Measurements from ENCODE around the gene DCAF11.
A peak's percentile ranks its signal among the peaks of the same experiment; 100 is the strongest.

DCAF11 gene

DNA sequence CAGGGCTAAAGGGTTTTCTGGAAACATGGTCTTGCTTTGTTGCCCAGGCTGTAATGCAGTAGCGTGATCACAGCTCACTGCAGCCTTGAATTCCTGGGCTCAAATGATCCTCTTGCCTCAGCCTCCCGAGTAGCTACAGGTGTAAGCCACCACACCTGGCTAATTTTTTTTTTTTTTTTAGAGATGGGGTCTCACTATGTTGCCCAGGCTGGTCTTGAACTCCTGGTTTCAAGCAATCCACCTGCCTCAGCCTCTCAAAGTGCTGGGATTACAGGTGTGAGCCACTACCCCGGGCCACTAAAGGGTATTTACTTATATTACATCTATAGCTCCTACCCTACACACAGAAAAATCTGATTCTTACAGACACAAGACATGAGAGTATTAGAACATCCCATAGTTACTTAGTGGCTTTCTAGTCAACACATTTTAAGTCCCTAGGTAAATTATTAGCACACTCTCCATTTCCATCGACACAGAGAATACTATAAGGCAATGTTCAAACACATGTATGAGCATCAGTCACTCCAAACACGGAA is 6.2 kb upstream of the DCAF11 start:
- H3K27me3 ChIP-seq (ENCODE audit: insufficient read depth, low read length): no peaks in the 10 kb centered on the region
- DNase-seq: no peak
- H3K79me2 ChIP-seq (ENCODE audit: control insufficient read depth, insufficient read depth, low read length, poor library complexity): peaks cover under 1% of the 10 kb centered on the region
- no peak overlapping the region for H4K91ac ChIP-seq (ENCODE audit: low read depth, low read length)
- H3K23ac ChIP-seq (ENCODE audit: low read length): no peak overlapping the region
- no peak overlapping the region for H3K9ac ChIP-seq (ENCODE audit: low read length)
- H2AK5ac ChIP-seq (ENCODE audit: low read length): no peak overlapping the region
- H3K9me3 ChIP-seq (ENCODE audit: insufficient read depth, low read depth, low read length): peaks cover 4% of the 10 kb centered on the region
- H3K79me1 ChIP-seq (ENCODE audit: low read length): no peaks in the 10 kb centered on the region
- peaks cover 4% of the 10 kb centered on the region in 2 experiments for H3K36me3 ChIP-seq (ENCODE audit: control insufficient read depth in 1 of 2, insufficient read depth in 2 of 2, low read length in 2 of 2)
- H4K8ac ChIP-seq (ENCODE audit: low read depth, low read length): no peak overlapping the region
- H3K14ac ChIP-seq (ENCODE audit: low read length): no peak overlapping the region
- H3K27ac ChIP-seq (ENCODE audit: low read depth, low read length): no peak overlapping the region
- H2BK5ac ChIP-seq (ENCODE audit: low read depth, low read length, poor library complexity): no peak overlapping the region
- H4K12ac ChIP-seq (ENCODE audit: low read depth, low read length): no peak overlapping the region
- no peak overlapping the region for H3K4me2 ChIP-seq (ENCODE audit: low read length)
- no peak overlapping the region for H2BK12ac ChIP-seq (ENCODE audit: low read length)
- H2AFZ ChIP-seq (ENCODE audit: insufficient read depth, low read length, poor library complexity): no peak overlapping the region
- H3K4ac ChIP-seq (ENCODE audit: low read depth, low read length): no peak overlapping the region
- no CpG with 5 or more reads among the region's 5 CpGs for WGBS (ENCODE audit: extremely low coverage, insufficient coverage, insufficient read length)
- H2BK120ac ChIP-seq (ENCODE audit: insufficient read depth, low read length, poor library complexity): no peak overlapping the region
- H3K4me1 ChIP-seq (ENCODE audit: control insufficient read depth in 1 of 2, insufficient read depth in 2 of 2, low read length in 2 of 2): no peaks in the 10 kb centered on the region
- H3K18ac ChIP-seq (ENCODE audit: low read length): no peak overlapping the region
- H3K4me3 ChIP-seq (ENCODE audit: low read depth, low read length): no peak overlapping the region

DNA sequence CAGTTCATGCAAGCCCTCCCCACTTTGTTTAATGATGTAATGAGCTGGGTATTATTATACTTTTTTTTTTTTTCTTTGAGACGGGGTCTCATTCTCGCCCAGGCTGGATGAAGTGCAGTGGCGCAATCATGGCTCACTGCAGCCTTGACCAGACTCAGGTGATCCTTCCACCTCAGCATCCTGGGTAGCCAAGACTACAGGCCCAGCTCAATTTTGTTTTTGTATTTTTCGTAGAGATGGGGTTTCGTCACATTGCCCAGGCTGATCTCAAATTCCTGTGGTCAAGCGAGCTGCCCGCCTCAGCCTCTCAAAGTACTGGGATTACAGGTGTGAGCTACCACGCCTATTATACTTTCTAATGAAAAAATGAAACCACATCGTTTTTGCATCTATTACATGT is 4.5 kb upstream of the DCAF11 start:
- Histone ChIP-seq H3K79me1 (ENCODE audit: low read length) (peaks cover 10% of the 10 kb centered on the region), H3K23ac (ENCODE audit: low read length) (no peak overlapping the region), H3K27me3 (ENCODE audit: insufficient read depth, low read length) (no peaks in the 10 kb centered on the region), H3K14ac (ENCODE audit: low read length) (no peak overlapping the region), H3K27ac (ENCODE audit: low read depth, low read length) (no peak overlapping the region), H4K8ac (ENCODE audit: low read depth, low read length) (no peak overlapping the region), H3K9me3 (ENCODE audit: insufficient read depth, low read depth, low read length) (no peaks in the 10 kb centered on the region), H3K36me3 (ENCODE audit: control insufficient read depth in 1 of 2, insufficient read depth in 2 of 2, low read length in 2 of 2) (no peaks in the 10 kb centered on the region), H3K4ac (ENCODE audit: low read depth, low read length) (no peak overlapping the region), H4K91ac (ENCODE audit: low read depth, low read length) (no peak overlapping the region), H2BK5ac (ENCODE audit: low read depth, low read length, poor library complexity) (no peak overlapping the region), H4K12ac (ENCODE audit: low read depth, low read length) (no peak overlapping the region), H3K9ac (ENCODE audit: low read length) (no peak overlapping the region), H2BK120ac (ENCODE audit: insufficient read depth, low read length, poor library complexity) (no peak overlapping the region), H3K18ac (ENCODE audit: low read length) (no peak overlapping the region), H2BK12ac (ENCODE audit: low read length) (no peak overlapping the region), H3K79me2 (ENCODE audit: control insufficient read depth, insufficient read depth, low read length, poor library complexity) (peaks cover 7% of the 10 kb centered on the region), H3K4me1 (ENCODE audit: control insufficient read depth in 1 of 2, insufficient read depth in 2 of 2, low read length in 2 of 2) (no peaks in the 10 kb centered on the region), H2AFZ (ENCODE audit: insufficient read depth, low read length, poor library complexity) (no peak overlapping the region), H3K4me2 (ENCODE audit: low read length) (no peak overlapping the region), H2AK5ac (ENCODE audit: low read length) (no peak overlapping the region), H3K4me3 (ENCODE audit: low read depth, low read length) (no peak overlapping the region)
- DNase-seq: no peak
- WGBS (ENCODE audit: extremely low coverage, insufficient coverage, insufficient read length): no CpG with 5 or more reads among the region's 9 CpGs

GRCh38 chr14:24110523-24110922 is 4.1 kb upstream of the DCAF11 start:
- Histone ChIP-seq H4K8ac (ENCODE audit: low read depth, low read length) (no peak overlapping the region), H3K27ac (ENCODE audit: low read depth, low read length) (no peak overlapping the region), H4K12ac (ENCODE audit: low read depth, low read length) (no peak overlapping the region), H3K23ac (ENCODE audit: low read length) (no peak overlapping the region), H3K4me1 (ENCODE audit: control insufficient read depth in 1 of 2, insufficient read depth in 2 of 2, low read length in 2 of 2) (peaks cover under 1 to 1% of the 10 kb centered on the region in 2 experiments), H3K4me3 (ENCODE audit: low read depth, low read length) (no peak overlapping the region), H3K79me1 (ENCODE audit: low read length) (peaks cover 10% of the 10 kb centered on the region), H3K79me2 (ENCODE audit: control insufficient read depth, insufficient read depth, low read length, poor library complexity) (peaks cover 9% of the 10 kb centered on the region), H3K27me3 (ENCODE audit: insufficient read depth, low read length) (no peaks in the 10 kb centered on the region), H3K4me2 (ENCODE audit: low read length) (no peak overlapping the region), H3K14ac (ENCODE audit: low read length) (no peak overlapping the region), H2AK5ac (ENCODE audit: low read length) (no peak overlapping the region), H4K91ac (ENCODE audit: low read depth, low read length) (no peak overlapping the region), H2BK120ac (ENCODE audit: insufficient read depth, low read length, poor library complexity) (no peak overlapping the region), H3K9me3 (ENCODE audit: insufficient read depth, low read depth, low read length) (no peaks in the 10 kb centered on the region), H2BK5ac (ENCODE audit: low read depth, low read length, poor library complexity) (no peak overlapping the region), H3K36me3 (ENCODE audit: control insufficient read depth in 1 of 2, insufficient read depth in 2 of 2, low read length in 2 of 2) (no peaks in the 10 kb centered on the region), H3K9ac (ENCODE audit: low read length) (no peak overlapping the region), H2BK12ac (ENCODE audit: low read length) (no peak overlapping the region), H3K18ac (ENCODE audit: low read length) (no peak overlapping the region), H3K4ac (ENCODE audit: low read depth, low read length) (no peak overlapping the region), H2AFZ (ENCODE audit: insufficient read depth, low read length, poor library complexity) (no peak overlapping the region)
- DNase-seq: no peak
- WGBS (ENCODE audit: extremely low coverage, insufficient coverage, insufficient read length): no CpG with 5 or more reads among the region's 1 CpG

- peaks cover 6 to 12% of the 10 kb centered on the region in 2 experiments for H3K36me3 ChIP-seq (ENCODE audit: control insufficient read depth in 1 of 2, insufficient read depth in 2 of 2, low read length in 2 of 2)
- no peak overlapping the region for H3K23ac ChIP-seq (ENCODE audit: low read length)
- peak overlapping the region; percentile 97 for H4K12ac ChIP-seq (ENCODE audit: low read depth, low read length)
- H3K18ac ChIP-seq (ENCODE audit: low read length): peak overlapping the region; percentile 94
- peak overlapping the region; percentile 23 for H2BK12ac ChIP-seq (ENCODE audit: low read length)
- peaks cover 10% of the 10 kb centered on the region for H3K79me1 ChIP-seq (ENCODE audit: low read length)
- no peaks in the 10 kb centered on the region for H3K27me3 ChIP-seq (ENCODE audit: insufficient read depth, low read length)
- peak overlapping the region; percentile 88 for H4K91ac ChIP-seq (ENCODE audit: low read depth, low read length)
- no peaks in the 10 kb centered on the region for H3K9me3 ChIP-seq (ENCODE audit: insufficient read depth, low read depth, low read length)
- peak overlapping the region; percentile 84 for H2BK5ac ChIP-seq (ENCODE audit: low read depth, low read length, poor library complexity)
- peaks cover 3 to 9% of the 10 kb centered on the region in 2 experiments for H3K4me1 ChIP-seq (ENCODE audit: control insufficient read depth in 1 of 2, insufficient read depth in 2 of 2, low read length in 2 of 2)
- H2AK5ac ChIP-seq (ENCODE audit: low read length): peak overlapping the region; percentile 52
- peak overlapping the region; percentile 97 for H3K14ac ChIP-seq (ENCODE audit: low read length)
- H3K4me2 ChIP-seq (ENCODE audit: low read length): peak overlapping the region; percentile 64
- WGBS (ENCODE audit: extremely low coverage, insufficient coverage, insufficient read length): no CpG with 5 or more reads among the region's 15 CpGs
- DNase-seq: no peak
- peak overlapping the region; percentile 94 for H3K27ac ChIP-seq (ENCODE audit: low read depth, low read length)
- peak overlapping the region; percentile 72 for H3K4me3 ChIP-seq (ENCODE audit: low read depth, low read length)
- peak overlapping the region; percentile 71 for H3K9ac ChIP-seq (ENCODE audit: low read length)
- peak overlapping the region; percentile 97 for H2AFZ ChIP-seq (ENCODE audit: insufficient read depth, low read length, poor library complexity)
- peak overlapping the region; percentile 80 for H3K4ac ChIP-seq (ENCODE audit: low read depth, low read length)
- H3K79me2 ChIP-seq (ENCODE audit: control insufficient read depth, insufficient read depth, low read length, poor library complexity): peaks cover 9% of the 10 kb centered on the region
- peak overlapping the region; percentile 88 for H2BK120ac ChIP-seq (ENCODE audit: insufficient read depth, low read length, poor library complexity)
- H4K8ac ChIP-seq (ENCODE audit: low read depth, low read length): peak overlapping the region; percentile 94
Observed at GRCh38 chr14:24113379-24113800, 1.2 kb upstream of the DCAF11 start.
